ENCODE data around the gene SUPT3H. TPM values are rescaled to one million over a fixed set of nuclear protein-coding genes. Genes with fewer than 3 reads are reported as not detected.
A peak's percentile ranks its signal among the peaks of the same experiment; 100 is the strongest.

Gene SUPT3H
- total RNA-seq, 1 donor = 10.6 TPM

- no peak overlapping the region for H3K4me3 ChIP-seq (ENCODE audit: low read depth, low read length)
- TF ChIP-seq, protein P1, sequence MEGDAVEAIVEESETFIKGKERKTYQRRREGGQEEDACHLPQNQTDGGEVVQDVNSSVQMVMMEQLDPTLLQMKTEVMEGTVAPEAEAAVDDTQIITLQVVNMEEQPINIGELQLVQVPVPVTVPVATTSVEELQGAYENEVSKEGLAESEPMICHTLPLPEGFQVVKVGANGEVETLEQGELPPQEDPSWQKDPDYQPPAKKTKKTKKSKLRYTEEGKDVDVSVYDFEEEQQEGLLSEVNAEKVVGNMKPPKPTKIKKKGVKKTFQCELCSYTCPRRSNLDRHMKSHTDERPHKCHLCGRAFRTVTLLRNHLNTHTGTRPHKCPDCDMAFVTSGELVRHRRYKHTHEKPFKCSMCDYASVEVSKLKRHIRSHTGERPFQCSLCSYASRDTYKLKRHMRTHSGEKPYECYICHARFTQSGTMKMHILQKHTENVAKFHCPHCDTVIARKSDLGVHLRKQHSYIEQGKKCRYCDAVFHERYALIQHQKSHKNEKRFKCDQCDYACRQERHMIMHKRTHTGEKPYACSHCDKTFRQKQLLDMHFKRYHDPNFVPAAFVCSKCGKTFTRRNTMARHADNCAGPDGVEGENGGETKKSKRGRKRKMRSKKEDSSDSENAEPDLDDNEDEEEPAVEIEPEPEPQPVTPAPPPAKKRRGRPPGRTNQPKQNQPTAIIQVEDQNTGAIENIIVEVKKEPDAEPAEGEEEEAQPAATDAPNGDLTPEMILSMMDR (IDR thresholded peaks at IDR 0.05; ENCODE audit: insufficient read depth, low read length) = no peak
- DNase-seq (ENCODE audit: low read depth) = no peak
Observed at GRCh38 chr6:45272626-45273025, 105.1 kb downstream of the SUPT3H start.

- TF ChIP-seq, protein P1 (IDR thresholded peaks at IDR 0.05; ENCODE audit: insufficient read depth, low read length) = no peak
- peak; percentile 18 for DNase-seq (ENCODE audit: low read depth)
- no peak overlapping the region for H3K4me3 ChIP-seq (ENCODE audit: low read depth, low read length)
Observed at GRCh38 chr6:45265246-45265645, 112.5 kb downstream of the SUPT3H start.

DNA sequence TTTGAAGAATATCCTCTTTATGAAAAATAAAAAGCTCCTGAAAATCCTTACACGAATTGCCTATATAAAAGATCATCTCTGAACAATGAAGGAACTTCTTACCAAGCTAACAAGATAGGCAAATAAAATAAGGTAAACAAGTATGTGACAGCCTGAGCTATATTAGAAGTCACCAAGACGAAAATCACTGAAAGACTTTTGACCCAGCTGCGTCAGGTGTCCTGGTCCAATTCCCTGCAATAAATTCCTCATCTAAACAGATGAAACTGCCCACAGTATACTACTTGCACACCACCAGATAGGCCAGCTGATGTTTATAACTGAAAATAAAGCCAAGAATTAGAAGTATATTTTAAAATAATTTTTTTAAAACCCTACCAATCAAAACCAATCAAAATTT is 117.0 kb downstream of the SUPT3H start:
- TF ChIP-seq, protein P1 (IDR thresholded peaks at IDR 0.05; ENCODE audit: insufficient read depth, low read length) = no peak
- no peak for DNase-seq (ENCODE audit: low read depth)
- H3K4me3 ChIP-seq (ENCODE audit: low read depth, low read length) = no peak overlapping the region

- H3K4me3 ChIP-seq (ENCODE audit: low read depth, low read length) = no peak overlapping the region
- peak; percentile 21 for DNase-seq (ENCODE audit: low read depth)
- TF ChIP-seq, protein P1 (IDR thresholded peaks at IDR 0.05; ENCODE audit: insufficient read depth, low read length) = no peak
Observed at GRCh38 chr6:45256697-45257695, 120.7 kb downstream of the SUPT3H start.

DNA sequence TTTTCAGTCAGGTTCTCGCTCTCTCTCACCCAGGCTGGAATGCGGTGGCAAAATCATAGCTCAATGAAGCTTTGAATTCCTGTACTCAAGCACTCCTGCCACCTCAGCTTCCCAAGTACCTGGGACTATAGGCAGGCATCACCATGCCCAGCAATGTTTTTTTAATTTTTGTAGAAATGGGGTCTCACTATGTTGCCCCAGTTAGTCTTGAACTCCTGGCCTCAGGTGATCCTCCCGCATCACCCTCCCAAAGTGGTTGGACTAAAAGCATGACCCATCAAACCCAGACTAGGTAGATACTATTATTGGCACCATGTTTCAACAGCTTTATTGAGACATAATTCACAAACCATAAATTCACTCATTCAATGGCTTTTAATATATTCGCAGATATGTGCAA is 122.3 kb downstream of the SUPT3H start:
- TF ChIP-seq, protein P1 (IDR thresholded peaks at IDR 0.05; ENCODE audit: insufficient read depth, low read length) = no peak

GRCh38 chr6:45254253-45254652 is 123.5 kb downstream of the SUPT3H start:
- no peak overlapping the region for H3K4me3 ChIP-seq (ENCODE audit: low read depth, low read length)
- DNase-seq (ENCODE audit: low read depth) = no peak
- TF ChIP-seq, protein P1 (IDR thresholded peaks at IDR 0.05; ENCODE audit: insufficient read depth, low read length) = no peak

More for the DNA sequence above, 122.3 kb downstream of the SUPT3H start:
- DNase-seq (ENCODE audit: low read depth) = no peak
- H3K4me3 ChIP-seq (ENCODE audit: low read depth, low read length) = no peak overlapping the region

All from fibroblast of the aortic adventitia (primary cell).